ENCODE measurements around the gene ACER1.

GRCh38 chr19:6260376-6260775 is 73.0 kb downstream of the ACER1 start:
- TF ChIP-seq, protein P1, sequence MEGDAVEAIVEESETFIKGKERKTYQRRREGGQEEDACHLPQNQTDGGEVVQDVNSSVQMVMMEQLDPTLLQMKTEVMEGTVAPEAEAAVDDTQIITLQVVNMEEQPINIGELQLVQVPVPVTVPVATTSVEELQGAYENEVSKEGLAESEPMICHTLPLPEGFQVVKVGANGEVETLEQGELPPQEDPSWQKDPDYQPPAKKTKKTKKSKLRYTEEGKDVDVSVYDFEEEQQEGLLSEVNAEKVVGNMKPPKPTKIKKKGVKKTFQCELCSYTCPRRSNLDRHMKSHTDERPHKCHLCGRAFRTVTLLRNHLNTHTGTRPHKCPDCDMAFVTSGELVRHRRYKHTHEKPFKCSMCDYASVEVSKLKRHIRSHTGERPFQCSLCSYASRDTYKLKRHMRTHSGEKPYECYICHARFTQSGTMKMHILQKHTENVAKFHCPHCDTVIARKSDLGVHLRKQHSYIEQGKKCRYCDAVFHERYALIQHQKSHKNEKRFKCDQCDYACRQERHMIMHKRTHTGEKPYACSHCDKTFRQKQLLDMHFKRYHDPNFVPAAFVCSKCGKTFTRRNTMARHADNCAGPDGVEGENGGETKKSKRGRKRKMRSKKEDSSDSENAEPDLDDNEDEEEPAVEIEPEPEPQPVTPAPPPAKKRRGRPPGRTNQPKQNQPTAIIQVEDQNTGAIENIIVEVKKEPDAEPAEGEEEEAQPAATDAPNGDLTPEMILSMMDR (IDR thresholded peaks at IDR 0.05), result no peak
- no peak for TF ChIP-seq POLR2A (IDR thresholded peaks at IDR 0.05)
